ENCODE measurements around the gene CUTA.

GRCh38 chr6:33427585-33428223 is 9.8 kb upstream of the CUTA start:
- TF ChIP-seq CTCF (IDR thresholded peaks at IDR 0.05): no peak
- TF ChIP-seq POLR2A (IDR thresholded peaks at IDR 0.05): no peak
- no peak for TF ChIP-seq POLR2AphosphoS5 (IDR thresholded peaks at IDR 0.05; ENCODE audit: insufficient read depth in 1 of 2, low read depth in 1 of 2)
